Measurements from ENCODE around the gene GKN2.

- no peak for TF ChIP-seq POLR2A (IDR thresholded peaks at IDR 0.05)
- TF ChIP-seq POLR2AphosphoS5 (IDR thresholded peaks at IDR 0.05) = no peak
- no peak for TF ChIP-seq CTCF (IDR thresholded peaks at IDR 0.05)
Observed at GRCh38 chr2:68934021-68934420, 18.7 kb downstream of the GKN2 start.

Data from stomach (tissue), 4 donors.